Gastroesophageal sphincter (tissue), 3 donors: ENCODE results near the gene ZNF486.
A peak's percentile ranks its signal among the peaks of the same experiment; 100 is the strongest.

ENCODE experiments used
- POLR2A ChIP-seq, 2 donors: fragments of 450-650 bp; IDR thresholded peaks; one replicate each; pipeline ENCODE4 v1.6.1; 2017; ENCODE audit warnings: antibody characterized with exemption in 2 of 2, mild to moderate bottlenecking in 2 of 2, moderate library complexity in 1 of 2
- POLR2AphosphoS5 ChIP-seq: sonication (generic); formaldehyde crosslinking; IDR thresholded peaks from one replicate; pipeline ENCODE4 v1.6.1; 2017; ENCODE audit warnings: antibody characterized with exemption
- TF ChIP-seq, protein P1 (sequence below), 4 experiments: fragments of 200-600 bp in 2 of 4; fragments of 450-650 bp in 2 of 4; sonication (generic) in 1 of 4; IDR thresholded peaks; one replicate each; pipeline ENCODE4 v1.5.1; 2017 to 2019; ENCODE audit warnings: antibody characterized with exemption in 4 of 4, mild to moderate bottlenecking in 2 of 4, moderate library complexity in 2 of 4

DNA sequence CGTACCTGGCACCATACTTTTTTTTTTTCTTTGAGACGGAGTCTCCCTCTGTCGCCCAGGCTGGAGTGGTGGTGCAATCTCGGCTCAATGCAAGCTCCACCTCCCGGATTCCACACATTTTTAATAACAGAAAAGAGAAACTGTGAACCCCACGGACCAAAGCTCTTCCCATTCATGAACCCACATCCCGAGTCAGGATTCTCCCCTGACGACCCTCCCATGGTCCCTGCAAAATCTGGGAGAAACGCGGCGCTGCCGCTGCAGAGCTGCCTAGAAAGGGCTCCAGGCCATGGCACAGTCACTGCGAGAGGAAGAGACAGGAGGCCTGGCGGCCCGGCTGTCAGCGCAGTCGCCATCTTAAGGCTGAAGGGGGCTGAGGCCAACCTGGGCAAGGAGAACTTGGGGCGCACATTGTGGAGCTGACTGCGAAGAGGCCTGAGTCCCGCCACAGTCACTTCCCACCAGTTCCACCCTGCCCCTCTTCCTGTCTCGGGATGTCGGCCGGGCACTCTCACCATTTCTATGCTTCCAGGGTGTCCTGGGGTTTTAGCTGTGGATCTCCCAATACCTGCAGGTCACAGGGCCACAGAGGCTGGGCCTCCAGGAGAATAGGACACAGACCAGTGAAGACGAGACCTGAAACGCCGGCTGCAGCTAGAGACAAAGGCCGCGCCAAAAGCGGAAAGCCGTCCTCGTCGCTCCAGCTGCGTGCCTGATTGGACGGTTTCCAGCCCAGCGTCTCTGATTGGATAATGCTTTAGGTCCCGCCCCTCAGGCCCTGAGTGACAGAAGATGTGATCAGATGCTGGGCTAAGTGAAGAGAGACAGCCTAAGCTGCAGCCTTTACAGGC is 71.0 kb downstream of the ZNF486 start:
- TF ChIP-seq, protein P1, sequence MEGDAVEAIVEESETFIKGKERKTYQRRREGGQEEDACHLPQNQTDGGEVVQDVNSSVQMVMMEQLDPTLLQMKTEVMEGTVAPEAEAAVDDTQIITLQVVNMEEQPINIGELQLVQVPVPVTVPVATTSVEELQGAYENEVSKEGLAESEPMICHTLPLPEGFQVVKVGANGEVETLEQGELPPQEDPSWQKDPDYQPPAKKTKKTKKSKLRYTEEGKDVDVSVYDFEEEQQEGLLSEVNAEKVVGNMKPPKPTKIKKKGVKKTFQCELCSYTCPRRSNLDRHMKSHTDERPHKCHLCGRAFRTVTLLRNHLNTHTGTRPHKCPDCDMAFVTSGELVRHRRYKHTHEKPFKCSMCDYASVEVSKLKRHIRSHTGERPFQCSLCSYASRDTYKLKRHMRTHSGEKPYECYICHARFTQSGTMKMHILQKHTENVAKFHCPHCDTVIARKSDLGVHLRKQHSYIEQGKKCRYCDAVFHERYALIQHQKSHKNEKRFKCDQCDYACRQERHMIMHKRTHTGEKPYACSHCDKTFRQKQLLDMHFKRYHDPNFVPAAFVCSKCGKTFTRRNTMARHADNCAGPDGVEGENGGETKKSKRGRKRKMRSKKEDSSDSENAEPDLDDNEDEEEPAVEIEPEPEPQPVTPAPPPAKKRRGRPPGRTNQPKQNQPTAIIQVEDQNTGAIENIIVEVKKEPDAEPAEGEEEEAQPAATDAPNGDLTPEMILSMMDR (IDR thresholded peaks at IDR 0.05) = peak in 1 of 4 experiments; percentile 24
- TF ChIP-seq POLR2AphosphoS5 (no peak), POLR2A (IDR thresholded peaks at IDR 0.05) (no peak)
